Measurements from ENCODE around the gene UVRAG.

Gene UVRAG

GRCh38 chr11:75899806-75900205, 84.8 kb downstream of the UVRAG start:
- Histone ChIP-seq H3K4me3 (no peak overlapping the region), H3K27me3 (ENCODE audit: low read depth) (peaks cover 8% of the 10 kb centered on the region), H3K36me3 (replicated peaks) (no peaks in the 10 kb centered on the region), H3K9me3 (no peaks in the 10 kb centered on the region), H3K4me1 (peaks cover 20% of the 10 kb centered on the region)
- in situ Hi-C loops (cut with MboI; ENCODE audit: low sequenced_read_pairs): loop anchor here (5.0 to 25.0 kb wide), 2 partner anchors 412 to 787 kb away; no protein-coding TSS in a partner anchor
- no peak for DNase-seq (ENCODE audit: low spot score in 2 of 2)

GRCh38 chr11:75900848-75901247, 85.8 kb downstream of the UVRAG start:
- peaks cover 20% of the 10 kb centered on the region for H3K4me1 ChIP-seq
- H3K4me3 ChIP-seq: no peak overlapping the region
- no peak for DNase-seq (ENCODE audit: low spot score in 2 of 2)
- no peaks in the 10 kb centered on the region for H3K36me3 ChIP-seq (replicated peaks)
- H3K9me3 ChIP-seq: no peaks in the 10 kb centered on the region
- in situ Hi-C loops (cut with MboI; ENCODE audit: low sequenced_read_pairs): no loop called here
- peaks cover 8% of the 10 kb centered on the region for H3K27me3 ChIP-seq (ENCODE audit: low read depth)

- Histone ChIP-seq H3K36me3 (replicated peaks) (no peaks in the 10 kb centered on the region), H3K4me3 (no peak overlapping the region), H3K4me1 (peaks cover 20% of the 10 kb centered on the region), H3K9me3 (no peaks in the 10 kb centered on the region), H3K27me3 (ENCODE audit: low read depth) (peaks cover 8% of the 10 kb centered on the region)
- in situ Hi-C loops (cut with MboI; ENCODE audit: low sequenced_read_pairs): no loop called here
- no peak for DNase-seq (ENCODE audit: low spot score in 2 of 2)
Measured at GRCh38 chr11:75902631-75903030, 87.6 kb downstream of the UVRAG start.

- peaks cover 8% of the 10 kb centered on the region for H3K27me3 ChIP-seq (ENCODE audit: low read depth)
- no peaks in the 10 kb centered on the region for H3K36me3 ChIP-seq (replicated peaks)
- in situ Hi-C loops (cut with MboI; ENCODE audit: low sequenced_read_pairs): no loop called here
- H3K9me3 ChIP-seq: no peaks in the 10 kb centered on the region
- no peak overlapping the region for H3K4me3 ChIP-seq
- no peak for DNase-seq (ENCODE audit: low spot score in 2 of 2)
- H3K4me1 ChIP-seq: peaks cover 16% of the 10 kb centered on the region
Measured at GRCh38 chr11:75903276-75903675, 88.3 kb downstream of the UVRAG start.

GRCh38 chr11:75905434-75905833, 90.4 kb downstream of the UVRAG start:
- no peak for DNase-seq (ENCODE audit: low spot score in 2 of 2)
- no peaks in the 10 kb centered on the region for H3K36me3 ChIP-seq (replicated peaks)
- in situ Hi-C loops (cut with MboI; ENCODE audit: low sequenced_read_pairs): no loop called here
- no peak overlapping the region for H3K4me3 ChIP-seq
- no peaks in the 10 kb centered on the region for H3K9me3 ChIP-seq
- no peaks in the 10 kb centered on the region for H3K4me1 ChIP-seq
- peaks cover 4% of the 10 kb centered on the region; the same call in 1 of the 2 replicates for H3K27me3 ChIP-seq (ENCODE audit: low read depth)

- H3K4me3 ChIP-seq: no peak overlapping the region
- no peaks in the 10 kb centered on the region for H3K9me3 ChIP-seq
- H3K36me3 ChIP-seq (replicated peaks): 0 out of 2 replicates have a peak, but pooled peaks cover 2% of the 10 kb centered on the region
- no peaks in the 10 kb centered on the region for H3K27me3 ChIP-seq (ENCODE audit: low read depth)
- H3K4me1 ChIP-seq: no peaks in the 10 kb centered on the region
- in situ Hi-C loops (cut with MboI; ENCODE audit: low sequenced_read_pairs): no loop called here
- no peak for DNase-seq (ENCODE audit: low spot score in 2 of 2)
Measured at GRCh38 chr11:75907906-75908527, 93.0 kb downstream of the UVRAG start.

GRCh38 chr11:75910426-75911145, 95.6 kb downstream of the UVRAG start:
- H3K36me3 ChIP-seq (replicated peaks): peaks cover 2% of the 10 kb centered on the region; the same call in 1 of the 2 replicates
- H3K4me3 ChIP-seq: no peak overlapping the region
- H3K27me3 ChIP-seq (ENCODE audit: low read depth): no peaks in the 10 kb centered on the region
- in situ Hi-C loops (cut with MboI; ENCODE audit: low sequenced_read_pairs): no loop called here
- no peak for DNase-seq (ENCODE audit: low spot score in 2 of 2)
- H3K9me3 ChIP-seq: no peaks in the 10 kb centered on the region
- H3K4me1 ChIP-seq: no peaks in the 10 kb centered on the region

- DNase-seq (ENCODE audit: low spot score in 2 of 2): no peak
- no peak overlapping the region for H3K4me3 ChIP-seq
- H3K36me3 ChIP-seq (replicated peaks): peaks cover 2% of the 10 kb centered on the region; the same call in 1 of the 2 replicates
- H3K27me3 ChIP-seq (ENCODE audit: low read depth): no peaks in the 10 kb centered on the region
- H3K9me3 ChIP-seq: no peaks in the 10 kb centered on the region
- H3K4me1 ChIP-seq: no peaks in the 10 kb centered on the region
- in situ Hi-C loops (cut with MboI; ENCODE audit: low sequenced_read_pairs): no loop called here
Measured at GRCh38 chr11:75911459-75911858, 96.4 kb downstream of the UVRAG start.

GRCh38 chr11:75913984-75914383, 99.0 kb downstream of the UVRAG start:
- Histone ChIP-seq H3K9me3 (no peaks in the 10 kb centered on the region), H3K27me3 (ENCODE audit: low read depth) (no peaks in the 10 kb centered on the region), H3K4me3 (no peak overlapping the region), H3K4me1 (no peaks in the 10 kb centered on the region), H3K36me3 (replicated peaks) (peaks cover 2% of the 10 kb centered on the region; the same call in 1 of the 2 replicates)
- in situ Hi-C loops (cut with MboI; ENCODE audit: low sequenced_read_pairs): no loop called here
- DNase-seq (ENCODE audit: low spot score in 2 of 2): no peak

GRCh38 chr11:75916882-75917281, 101.9 kb downstream of the UVRAG start:
- Histone ChIP-seq H3K36me3 (replicated peaks) (peaks cover 2% of the 10 kb centered on the region; the same call in 1 of the 2 replicates), H3K27me3 (ENCODE audit: low read depth) (no peaks in the 10 kb centered on the region), H3K4me1 (peaks cover 3% of the 10 kb centered on the region), H3K9me3 (no peaks in the 10 kb centered on the region), H3K4me3 (no peak overlapping the region)
- in situ Hi-C loops (cut with MboI; ENCODE audit: low sequenced_read_pairs): no loop called here
- DNase-seq (ENCODE audit: low spot score in 2 of 2): no peak

- H3K36me3 ChIP-seq (replicated peaks): no peaks in the 10 kb centered on the region; the same call in 1 of the 2 replicates
- no peaks in the 10 kb centered on the region for H3K9me3 ChIP-seq
- no peak overlapping the region for H3K4me3 ChIP-seq
- H3K27me3 ChIP-seq (ENCODE audit: low read depth): no peaks in the 10 kb centered on the region
- in situ Hi-C loops (cut with MboI; ENCODE audit: low sequenced_read_pairs): no loop called here
- DNase-seq (ENCODE audit: low spot score in 2 of 2): no peak
- peaks cover 3% of the 10 kb centered on the region for H3K4me1 ChIP-seq
Measured at GRCh38 chr11:75918331-75918730, 103.3 kb downstream of the UVRAG start.

GRCh38 chr11:75919525-75919924, 104.5 kb downstream of the UVRAG start:
- H3K4me3 ChIP-seq: no peak overlapping the region
- in situ Hi-C loops (cut with MboI; ENCODE audit: low sequenced_read_pairs): no loop called here
- no peaks in the 10 kb centered on the region for H3K27me3 ChIP-seq (ENCODE audit: low read depth)
- peaks cover 3% of the 10 kb centered on the region for H3K4me1 ChIP-seq
- H3K36me3 ChIP-seq (replicated peaks): no peaks in the 10 kb centered on the region
- no peak for DNase-seq (ENCODE audit: low spot score in 2 of 2)
- no peaks in the 10 kb centered on the region for H3K9me3 ChIP-seq

- no peak overlapping the region for H3K4me3 ChIP-seq
- H3K4me1 ChIP-seq: peaks cover 3% of the 10 kb centered on the region
- no peak for DNase-seq (ENCODE audit: low spot score in 2 of 2)
- H3K36me3 ChIP-seq (replicated peaks): no peaks in the 10 kb centered on the region
- H3K27me3 ChIP-seq (ENCODE audit: low read depth): no peaks in the 10 kb centered on the region
- in situ Hi-C loops (cut with MboI; ENCODE audit: low sequenced_read_pairs): no loop called here
- no peaks in the 10 kb centered on the region for H3K9me3 ChIP-seq
Measured at GRCh38 chr11:75920848-75921247, 105.8 kb downstream of the UVRAG start.

- Histone ChIP-seq H3K4me3 (no peak overlapping the region), H3K27me3 (ENCODE audit: low read depth) (no peaks in the 10 kb centered on the region), H3K36me3 (replicated peaks) (no peaks in the 10 kb centered on the region), H3K9me3 (no peaks in the 10 kb centered on the region), H3K4me1 (peaks cover 3% of the 10 kb centered on the region)
- no peak for DNase-seq (ENCODE audit: low spot score in 2 of 2)
- in situ Hi-C loops (cut with MboI; ENCODE audit: low sequenced_read_pairs): no loop called here
Measured at GRCh38 chr11:75921808-75922207, 106.8 kb downstream of the UVRAG start.
